GM18873 (cell line): ENCODE data around the gene POPDC3.
"Not testable (repeated sequence)": the region's sequence is repeated elsewhere in the genome, so short reads cannot be mapped to it uniquely, and the experiment has no call there.

Experiments
- ATAC-seq: cut with Tn5 transposase; IDR thresholded peaks from one replicate; pipeline ENCODE4 v1.9.1; 2021; ENCODE audit warnings: mild to moderate bottlenecking, moderate library complexity, moderate number of reproducible peaks; ENCODE audit not compliant: unreplicated experiment, low FRiP score

POPDC3 gene

DNA sequence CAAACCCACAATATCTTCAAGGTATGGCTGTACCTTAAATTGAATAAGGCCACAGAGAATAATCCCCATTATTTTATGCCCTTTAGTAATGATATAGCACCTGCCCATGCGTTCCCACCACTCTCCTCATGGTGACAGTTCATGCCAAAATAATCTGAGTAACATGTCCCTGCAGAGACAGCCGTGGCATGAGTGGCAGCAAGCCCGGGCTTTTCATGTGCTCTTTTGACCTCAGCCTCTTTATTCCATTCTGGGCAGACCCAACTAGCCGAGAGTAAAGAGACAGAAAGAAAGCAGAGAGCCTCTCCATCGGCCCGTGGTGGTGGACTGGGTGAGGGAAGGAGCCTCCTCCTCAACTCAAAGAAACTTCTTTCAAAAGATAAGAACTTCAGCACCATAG is 19.9 kb upstream of the POPDC3 start:
- ATAC-seq, result no peak

GRCh38 chr6:105196076-105196475 is 16.3 kb upstream of the POPDC3 start:
- no peak for ATAC-seq

DNA sequence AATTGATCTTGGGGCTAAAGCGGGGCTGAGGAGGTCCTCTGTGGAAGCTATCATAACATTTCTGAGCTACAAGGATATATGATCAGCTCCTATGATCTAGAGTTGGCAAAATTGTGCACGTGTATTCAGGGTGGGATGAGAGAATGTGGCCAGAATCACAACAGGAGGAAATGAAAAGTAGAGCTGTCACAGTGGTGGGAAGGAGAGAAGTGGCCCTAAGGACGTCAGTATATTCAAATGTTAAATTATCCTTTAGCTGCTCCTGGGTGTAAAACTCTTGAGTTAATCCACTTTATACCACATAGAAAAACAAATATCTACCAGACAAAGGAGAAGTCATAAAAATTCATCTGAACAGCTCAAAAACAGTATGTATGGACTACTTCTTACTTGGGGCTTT is 14.8 kb upstream of the POPDC3 start:
- ATAC-seq, result no peak

- no peak for ATAC-seq
These were observed 14.3 kb upstream of the POPDC3 start for GRCh38 chr6:105194106-105194505.

GRCh38 chr6:105193647-105194046 is 13.8 kb upstream of the POPDC3 start:
- ATAC-seq, result no peak

DNA sequence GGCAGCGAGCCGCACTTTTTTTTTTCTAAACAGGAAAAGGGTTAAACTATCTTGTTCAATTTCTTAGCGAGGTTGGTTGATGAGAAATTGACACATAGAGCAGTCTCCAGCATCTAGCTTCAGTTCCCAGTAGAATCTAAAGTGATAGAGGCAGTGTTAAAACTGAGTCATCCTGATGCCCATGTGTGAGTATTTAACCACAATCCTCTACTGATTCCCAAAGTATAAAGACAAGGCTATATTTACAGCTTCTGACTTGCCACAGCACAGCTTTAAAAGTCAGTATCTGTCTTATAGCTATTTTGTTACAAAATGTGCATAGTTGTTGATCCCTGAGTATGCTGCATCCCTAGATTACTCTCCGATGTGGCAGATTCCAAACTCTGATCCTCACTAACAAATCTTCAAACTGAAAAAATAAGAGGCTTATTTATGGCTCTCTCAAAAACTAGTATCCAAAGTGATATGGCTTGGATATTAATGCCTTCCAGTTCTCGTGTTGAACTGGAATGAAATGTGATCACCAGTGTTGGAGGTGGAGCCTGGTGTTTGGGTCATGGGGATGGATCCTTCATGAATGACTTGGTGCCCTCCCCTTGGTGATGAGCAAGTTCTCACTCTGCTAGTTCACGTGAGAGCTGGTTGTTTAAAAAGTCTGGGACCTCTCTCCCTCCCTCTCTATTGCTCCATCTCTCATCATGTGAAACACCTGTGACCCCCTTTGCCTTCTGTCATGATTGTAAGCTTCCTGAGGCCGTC is 13.1 kb upstream of the POPDC3 start:
- ATAC-seq, result no peak

DNA sequence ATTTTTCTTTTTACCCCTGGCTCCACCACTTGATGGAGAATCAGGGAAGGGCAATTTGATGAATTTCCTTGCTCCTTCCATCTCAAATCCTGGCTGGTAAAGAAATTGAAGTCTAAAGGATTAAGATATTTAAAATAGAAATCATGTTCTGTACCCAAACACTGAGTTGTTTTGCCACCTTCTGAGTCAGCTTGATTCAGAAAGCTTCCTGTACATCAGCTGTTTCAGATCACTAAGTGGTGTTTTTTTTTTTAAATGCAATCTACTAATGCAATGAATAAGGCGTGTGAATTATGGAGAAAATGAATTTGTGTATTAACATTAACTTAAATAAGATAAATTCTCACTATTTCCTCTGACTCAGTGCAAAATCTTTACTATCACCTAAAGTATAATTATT is 11.5 kb upstream of the POPDC3 start:
- ATAC-seq, result no peak

GRCh38 chr6:105189026-105189820 is 9.4 kb upstream of the POPDC3 start:
- no peak for ATAC-seq

- ATAC-seq, result no peak
These were observed 8.4 kb upstream of the POPDC3 start for GRCh38 chr6:105188251-105188650.

GRCh38 chr6:105186576-105186975 is 6.8 kb upstream of the POPDC3 start:
- no peak for ATAC-seq

DNA sequence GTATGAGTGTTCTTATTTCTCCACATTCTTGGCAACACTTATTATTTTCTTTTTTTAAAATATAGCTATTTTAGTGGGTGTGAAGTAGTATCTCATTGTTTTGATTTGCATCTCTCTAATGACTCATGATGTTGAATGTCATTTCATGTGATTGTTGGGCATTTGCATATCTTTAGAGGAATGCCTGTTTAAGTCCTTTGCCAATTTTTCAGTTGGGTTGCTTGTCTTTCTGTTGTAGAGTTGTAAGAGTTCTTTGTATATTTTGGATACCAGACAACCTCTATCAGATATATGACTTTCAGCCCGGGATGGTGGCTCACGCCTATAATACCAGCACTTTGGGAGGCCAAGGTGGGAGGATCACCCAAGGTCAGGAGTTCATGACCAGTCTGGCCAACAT is 5.1 kb upstream of the POPDC3 start:
- ATAC-seq, result no peak

GRCh38 chr6:105181981-105182515 is 2.2 kb upstream of the POPDC3 start:
- ATAC-seq, result no peak

DNA sequence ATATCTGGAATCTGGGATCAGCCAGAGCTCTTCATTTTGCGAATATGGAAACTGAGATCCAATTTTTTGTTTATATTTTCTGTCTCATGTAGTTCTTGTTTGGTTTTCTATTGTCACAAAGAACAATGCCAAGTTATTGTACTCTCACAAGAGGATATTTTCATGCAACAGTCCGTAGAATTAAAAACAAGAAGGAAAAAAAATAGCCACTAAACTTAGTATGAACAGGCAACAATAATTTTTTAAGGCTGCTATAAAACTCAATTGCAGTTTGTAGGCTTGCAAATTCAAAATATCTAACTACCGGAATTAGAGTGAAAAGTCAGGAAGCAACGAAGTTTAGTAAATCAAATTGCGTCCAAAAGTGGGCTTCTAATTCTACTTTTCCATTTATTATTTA is 1.2 kb downstream of the POPDC3 start:
- no peak for ATAC-seq

- no peak for ATAC-seq
These were observed 1.7 kb downstream of the POPDC3 start for GRCh38 chr6:105178110-105178509.

GRCh38 chr6:105177556-105177955 is 2.3 kb downstream of the POPDC3 start:
- ATAC-seq, result no peak

DNA sequence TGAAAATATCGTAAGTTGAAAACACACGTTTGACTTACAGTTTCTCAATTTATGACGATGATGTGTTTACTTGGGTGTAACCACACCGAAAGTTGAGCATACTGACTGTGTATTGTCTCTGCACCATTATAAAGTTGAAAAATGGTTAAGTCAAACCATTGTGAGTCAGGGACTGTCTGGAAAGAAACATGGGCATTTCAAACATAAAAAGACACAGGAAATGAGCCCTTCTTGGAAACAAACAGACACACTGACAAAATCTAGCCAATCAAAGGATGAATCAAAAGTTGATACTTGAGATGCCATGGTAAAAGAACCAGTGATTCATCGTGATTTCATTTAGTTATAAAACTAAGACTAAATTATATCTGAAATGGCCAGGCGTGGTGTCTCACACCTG is 5.3 kb downstream of the POPDC3 start:
- ATAC-seq, result no peak

- not testable (repeated sequence) for ATAC-seq
These were observed 7.3 kb downstream of the POPDC3 start for GRCh38 chr6:105172515-105172914.

DNA sequence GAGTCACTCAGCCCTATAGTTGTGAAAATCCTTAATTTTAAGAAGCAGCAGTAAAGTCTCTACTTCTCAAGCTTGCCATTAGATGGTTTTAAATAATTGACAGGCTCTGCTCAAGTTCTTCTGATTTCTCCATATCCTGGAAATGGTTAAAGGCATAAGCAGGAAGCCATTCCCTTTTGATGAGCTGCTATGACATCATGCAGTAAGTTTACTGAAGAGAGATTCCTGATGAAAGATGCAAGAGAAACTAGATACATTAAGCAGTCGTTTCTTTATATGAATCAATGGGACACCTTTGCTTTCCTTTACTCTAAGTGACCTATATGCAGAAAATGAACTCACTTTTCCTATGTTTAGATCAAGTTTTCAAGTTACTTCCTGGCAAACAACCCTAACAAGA is 9.8 kb downstream of the POPDC3 start:
- no peak for ATAC-seq

GRCh38 chr6:105167914-105168313 is 11.9 kb downstream of the POPDC3 start:
- no peak for ATAC-seq

GRCh38 chr6:105164418-105164817 is 15.4 kb downstream of the POPDC3 start:
- ATAC-seq, result no peak

GRCh38 chr6:105163183-105163582 is 16.6 kb downstream of the POPDC3 start:
- ATAC-seq, result no peak

DNA sequence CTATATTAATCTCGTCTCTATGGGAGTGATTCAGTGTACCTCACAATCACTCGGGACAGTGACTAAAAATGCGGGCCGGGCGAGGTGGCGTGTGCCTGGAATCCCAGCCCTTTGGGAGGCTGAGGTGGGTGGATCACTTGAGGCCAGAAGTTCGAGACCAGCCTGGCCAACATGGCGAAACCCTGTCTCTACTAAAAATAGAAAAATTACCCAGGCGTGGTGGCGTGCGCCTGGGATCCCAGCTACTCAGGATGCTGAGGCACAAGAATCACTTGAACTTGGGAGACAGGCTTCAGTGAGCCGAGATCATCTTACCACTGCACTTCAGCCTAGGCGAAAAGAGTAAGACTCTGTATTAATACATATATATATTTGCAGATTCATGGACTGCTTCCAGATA is 17.4 kb downstream of the POPDC3 start:
- no peak for ATAC-seq
